BJ (cell line): Measurements from ENCODE around the gene STAB2. TPM values are rescaled to one million over a fixed set of nuclear protein-coding genes. Genes with fewer than 3 reads are reported as not detected.

Source experiments
- CTCF ChIA-PET: fragments of 350-600 bp; formaldehyde crosslinking; extraction: SDS; loops from one replicate; lab custom pipeline; 2021; ENCODE audit warnings: antibody characterized with exemption, inconsistent platforms; lab: Yijun Ruan, JAX
- POLR2A ChIA-PET: fragments of 300-600 bp; sonication (Branson Sonifier 250); formaldehyde crosslinking; extraction: SDS; loops from one replicate; lab custom pipeline; 2021; ENCODE audit warnings: antibody characterized with exemption; lab: Charles Lee
- DNase-seq: peaks from one replicate; pipeline ENCODE4 v3.0.0-alpha.2; 2011; ENCODE audit warnings: low read depth
- H3K27me3 ChIP-seq: 2 replicates; pipeline ENCODE4 v1.6.0; 2011; ENCODE audit warnings: low read length; ENCODE audit not compliant: control insufficient read depth, insufficient read depth
- H3K36me3 ChIP-seq: 2 replicates; pipeline ENCODE4 v1.5.1; 2011; ENCODE audit warnings: low read length; ENCODE audit not compliant: control insufficient read depth, insufficient read depth
- H3K4me3 ChIP-seq: 2 replicates; pipeline ENCODE4 v1.5.1; 2011; ENCODE audit warnings: low read depth, mild to moderate bottlenecking, control low read depth, low read length
- polyA plus RNA-seq: library from polyadenylated mRNA; depleted of rRNA; stranded (reverse); fragments of >200 nt; gene quantifications from 2 replicates; pipeline ENCODE4 v1.2.3, GENCODE V29; 2011
- TF ChIP-seq, protein P1 (sequence below): IDR thresholded peaks from 2 replicates; pipeline ENCODE4 v1.5.1; 2011; ENCODE audit warnings: low read depth, mild to moderate bottlenecking, control low read depth, inconsistent platforms, low read length, moderate library complexity; ENCODE audit not compliant: insufficient read depth

STAB2 gene
- polyA plus RNA-seq, 1 experiment: not detected

DNA sequence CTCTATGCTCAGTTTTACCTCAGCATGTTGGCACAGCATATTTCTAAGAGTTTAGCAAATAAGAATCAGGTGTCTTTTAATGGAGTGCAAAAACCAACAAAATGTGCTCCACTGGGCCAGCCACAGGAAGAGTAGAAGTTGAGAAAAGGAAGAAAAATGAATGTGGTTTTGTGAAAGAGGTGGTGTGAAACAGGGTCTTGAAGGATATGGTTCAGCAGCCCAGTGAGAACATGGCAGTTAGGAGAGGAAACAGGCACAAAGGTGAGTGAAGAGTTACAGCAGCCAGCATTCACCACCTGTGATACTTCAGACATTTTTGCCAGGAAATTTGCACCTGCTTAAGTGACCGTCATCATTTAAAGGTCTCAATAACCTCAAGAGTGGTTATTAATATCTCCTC lies 2.4 kb downstream of the STAB2 start:
- no peak for DNase-seq
- TF ChIP-seq, protein P1, sequence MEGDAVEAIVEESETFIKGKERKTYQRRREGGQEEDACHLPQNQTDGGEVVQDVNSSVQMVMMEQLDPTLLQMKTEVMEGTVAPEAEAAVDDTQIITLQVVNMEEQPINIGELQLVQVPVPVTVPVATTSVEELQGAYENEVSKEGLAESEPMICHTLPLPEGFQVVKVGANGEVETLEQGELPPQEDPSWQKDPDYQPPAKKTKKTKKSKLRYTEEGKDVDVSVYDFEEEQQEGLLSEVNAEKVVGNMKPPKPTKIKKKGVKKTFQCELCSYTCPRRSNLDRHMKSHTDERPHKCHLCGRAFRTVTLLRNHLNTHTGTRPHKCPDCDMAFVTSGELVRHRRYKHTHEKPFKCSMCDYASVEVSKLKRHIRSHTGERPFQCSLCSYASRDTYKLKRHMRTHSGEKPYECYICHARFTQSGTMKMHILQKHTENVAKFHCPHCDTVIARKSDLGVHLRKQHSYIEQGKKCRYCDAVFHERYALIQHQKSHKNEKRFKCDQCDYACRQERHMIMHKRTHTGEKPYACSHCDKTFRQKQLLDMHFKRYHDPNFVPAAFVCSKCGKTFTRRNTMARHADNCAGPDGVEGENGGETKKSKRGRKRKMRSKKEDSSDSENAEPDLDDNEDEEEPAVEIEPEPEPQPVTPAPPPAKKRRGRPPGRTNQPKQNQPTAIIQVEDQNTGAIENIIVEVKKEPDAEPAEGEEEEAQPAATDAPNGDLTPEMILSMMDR: no peak
- CTCF ChIA-PET: interaction anchor here (1.2 kb wide), 1 partner anchor 12 kb away, joined by 3 read pairs; no protein-coding TSS in a partner anchor
- POLR2A ChIA-PET: no interaction called here
- peaks cover 2% of the 10 kb centered on the region; the same call in 1 of the 2 replicates for H3K27me3 ChIP-seq
- no peak overlapping the region for H3K4me3 ChIP-seq
- H3K36me3 ChIP-seq: no peaks in the 10 kb centered on the region

DNA sequence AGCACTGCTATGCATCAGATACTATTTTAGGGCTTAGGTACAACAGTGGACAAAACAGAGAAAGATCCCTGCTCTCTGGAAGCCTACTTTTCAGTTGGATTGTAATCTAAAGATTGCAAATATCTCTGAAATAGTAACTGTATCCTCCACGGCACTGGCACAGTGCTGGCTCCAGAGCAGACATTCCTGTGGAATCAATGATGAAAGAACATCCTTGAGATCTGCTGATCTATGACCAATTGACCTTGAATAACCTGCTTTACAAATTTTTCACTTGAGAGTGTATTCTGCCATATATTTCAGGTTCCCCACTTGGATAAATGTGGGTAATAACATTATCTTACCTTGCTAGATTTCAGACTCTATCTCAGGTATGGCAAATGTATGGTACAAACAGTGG lies 3.2 kb downstream of the STAB2 start:
- Histone ChIP-seq H3K4me3 (no peak overlapping the region), H3K36me3 (no peaks in the 10 kb centered on the region), H3K27me3 (peaks cover 2% of the 10 kb centered on the region; the same call in 1 of the 2 replicates)
- ChIA-PET POLR2A (no interaction called here), CTCF (no interaction called here)
- TF ChIP-seq, protein P1: no peak
- DNase-seq: no peak

DNA sequence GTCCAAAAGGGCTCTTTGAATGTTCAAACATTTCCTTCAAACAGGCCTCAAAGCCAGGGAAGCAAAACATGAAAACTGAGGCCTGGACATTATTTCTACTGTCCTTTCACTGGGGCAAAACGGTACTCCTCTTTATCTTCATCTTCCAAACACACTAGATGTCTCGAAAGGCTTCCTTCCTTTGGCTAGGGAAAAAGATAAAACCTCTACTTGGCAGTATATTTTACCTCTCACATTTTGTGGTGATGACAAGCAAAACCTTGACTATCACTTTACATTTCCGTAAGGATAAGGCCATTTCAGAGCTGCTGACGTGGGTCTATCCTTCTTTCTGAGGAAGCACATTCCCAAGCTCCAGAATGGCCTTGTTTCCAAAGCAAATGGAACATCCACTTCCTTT lies 9.9 kb downstream of the STAB2 start:
- H3K36me3 ChIP-seq: no peaks in the 10 kb centered on the region
- ChIA-PET CTCF (interaction anchor here (1.4 kb wide), 1 partner anchor 22 kb away, joined by 3 read pairs; no protein-coding TSS in a partner anchor), POLR2A (no interaction called here)
- TF ChIP-seq, protein P1: no peak
- H3K27me3 ChIP-seq: no peaks in the 10 kb centered on the region; the same call in 1 of the 2 replicates
- no peak for DNase-seq
- no peak overlapping the region for H3K4me3 ChIP-seq

DNA sequence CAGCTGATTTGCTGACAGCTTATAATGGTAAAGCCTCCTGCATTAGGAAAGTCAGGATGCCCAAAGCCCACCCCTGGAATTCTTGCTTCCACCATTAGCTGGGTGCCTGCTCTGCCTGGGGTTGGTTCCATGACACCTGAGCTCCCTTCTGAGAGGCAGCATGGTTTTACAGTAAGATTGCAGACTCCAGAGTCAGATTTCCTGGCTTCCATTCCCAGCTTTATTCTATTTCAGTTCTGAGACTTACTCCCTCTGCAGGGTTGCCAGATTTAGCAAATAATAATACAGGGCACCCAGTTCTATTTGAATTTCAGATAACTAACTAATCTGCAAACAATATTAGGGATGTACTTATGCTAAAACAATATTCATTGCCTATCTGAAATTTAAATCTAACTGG lies 12.2 kb downstream of the STAB2 start:
- POLR2A ChIA-PET: no interaction called here
- no peaks in the 10 kb centered on the region for H3K36me3 ChIP-seq
- CTCF ChIA-PET: interaction anchor here (1.2 to 1.4 kb wide), 3 partner anchors 13 to 271 kb away, joined by 3 to 5 read pairs (median 4); no protein-coding TSS in a partner anchor
- no peak for DNase-seq
- H3K4me3 ChIP-seq: no peak overlapping the region
- no peaks in the 10 kb centered on the region; the same call in 1 of the 2 replicates for H3K27me3 ChIP-seq
- TF ChIP-seq, protein P1: no peak

DNA sequence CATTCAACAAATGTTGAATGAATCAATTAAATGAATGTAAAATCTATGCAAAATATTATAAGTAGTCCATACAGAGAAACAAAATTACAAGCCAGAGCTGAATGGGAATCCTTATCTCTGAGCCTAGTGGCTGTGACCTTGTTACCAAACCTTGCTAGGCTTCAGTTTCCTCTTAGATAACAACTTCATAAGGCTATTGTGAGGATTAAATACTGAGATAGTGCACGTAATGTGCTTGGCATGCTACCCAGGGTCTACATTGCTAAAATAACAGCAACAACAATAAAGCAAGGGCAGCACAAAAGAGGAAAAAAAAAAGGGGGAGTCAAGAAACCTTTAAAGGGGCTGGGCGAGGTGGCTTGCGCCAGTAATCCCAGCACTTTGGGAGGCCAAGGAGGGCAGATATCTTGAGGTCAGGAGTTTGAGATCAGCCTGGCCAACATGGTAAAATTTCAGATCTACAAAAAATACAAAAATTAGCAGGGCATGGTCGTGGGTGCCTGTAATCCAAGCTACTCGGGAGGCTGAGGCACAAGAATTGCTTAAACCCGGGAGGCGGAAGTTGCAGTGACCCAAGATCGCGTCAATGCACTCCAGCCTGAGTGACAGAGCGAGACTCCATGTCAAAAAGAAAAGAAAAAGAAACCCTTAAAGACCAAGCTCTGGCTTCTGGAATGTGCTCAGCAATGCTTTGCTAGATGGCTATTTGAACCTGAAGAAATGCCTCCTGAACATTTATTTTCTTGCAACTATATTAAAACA lies 14.1 kb downstream of the STAB2 start:
- Histone ChIP-seq H3K27me3 (no peaks in the 10 kb centered on the region; the same call in 1 of the 2 replicates), H3K36me3 (no peaks in the 10 kb centered on the region), H3K4me3 (no peak overlapping the region)
- ChIA-PET POLR2A (no interaction called here), CTCF (interaction anchor here (1.3 kb wide), 1 partner anchor 12 kb away, joined by 3 read pairs; no protein-coding TSS in a partner anchor)
- TF ChIP-seq, protein P1: no peak
- no peak for DNase-seq
